GM18517 (cell line): ENCODE results near the gene EPB41L4A.
"Not testable (repeated sequence)": the region's sequence is repeated elsewhere in the genome, so short reads cannot be mapped to it uniquely, and the experiment has no call there.

Experiments
- ATAC-seq: cut with Tn5 transposase; IDR thresholded peaks from one replicate; pipeline ENCODE4 v1.9.1; 2021; ENCODE audit warnings: mild to moderate bottlenecking, moderate library complexity; ENCODE audit not compliant: unreplicated experiment

The EPB41L4A gene

DNA sequence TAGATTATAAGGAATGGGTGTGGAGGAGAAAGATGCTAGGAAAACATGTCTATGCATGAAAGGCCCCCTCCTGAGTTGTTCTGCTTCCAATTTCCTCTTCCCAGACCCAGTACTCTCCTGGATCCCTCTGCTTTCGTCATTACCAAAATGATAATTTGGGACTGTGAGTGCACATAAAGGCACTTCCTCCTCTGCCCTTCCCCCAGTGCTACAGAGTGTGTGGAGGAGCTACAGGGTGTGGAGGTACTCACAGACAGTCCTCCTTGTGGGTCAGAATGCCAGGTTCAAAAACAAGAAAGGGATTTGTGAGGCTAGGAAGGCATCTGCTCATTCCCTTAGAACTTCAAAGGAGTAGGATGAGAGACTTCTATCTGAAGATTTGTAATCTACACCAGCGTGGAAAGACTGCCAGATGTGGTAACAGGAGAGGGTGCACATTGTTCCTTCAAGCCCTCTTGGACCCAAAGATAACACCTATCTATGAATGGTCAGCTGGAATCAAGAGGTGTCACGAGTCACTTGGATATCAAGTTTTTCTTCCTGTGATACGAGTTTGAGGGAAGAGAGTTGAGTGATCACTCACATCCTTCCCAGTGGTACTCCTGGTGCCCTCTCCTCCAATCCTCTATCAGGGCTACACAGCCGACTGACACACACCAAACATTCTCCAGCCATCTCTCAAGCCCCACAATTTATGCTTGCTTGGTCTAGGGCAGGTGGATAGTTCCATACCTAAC, 201.1 kb downstream of the EPB41L4A start:
- no peak for ATAC-seq

- no peak for ATAC-seq
These were observed 202.9 kb downstream of the EPB41L4A start for GRCh38 chr5:112216140-112216539.

- ATAC-seq = no peak
These were observed 208.6 kb downstream of the EPB41L4A start for GRCh38 chr5:112210430-112211005.

DNA sequence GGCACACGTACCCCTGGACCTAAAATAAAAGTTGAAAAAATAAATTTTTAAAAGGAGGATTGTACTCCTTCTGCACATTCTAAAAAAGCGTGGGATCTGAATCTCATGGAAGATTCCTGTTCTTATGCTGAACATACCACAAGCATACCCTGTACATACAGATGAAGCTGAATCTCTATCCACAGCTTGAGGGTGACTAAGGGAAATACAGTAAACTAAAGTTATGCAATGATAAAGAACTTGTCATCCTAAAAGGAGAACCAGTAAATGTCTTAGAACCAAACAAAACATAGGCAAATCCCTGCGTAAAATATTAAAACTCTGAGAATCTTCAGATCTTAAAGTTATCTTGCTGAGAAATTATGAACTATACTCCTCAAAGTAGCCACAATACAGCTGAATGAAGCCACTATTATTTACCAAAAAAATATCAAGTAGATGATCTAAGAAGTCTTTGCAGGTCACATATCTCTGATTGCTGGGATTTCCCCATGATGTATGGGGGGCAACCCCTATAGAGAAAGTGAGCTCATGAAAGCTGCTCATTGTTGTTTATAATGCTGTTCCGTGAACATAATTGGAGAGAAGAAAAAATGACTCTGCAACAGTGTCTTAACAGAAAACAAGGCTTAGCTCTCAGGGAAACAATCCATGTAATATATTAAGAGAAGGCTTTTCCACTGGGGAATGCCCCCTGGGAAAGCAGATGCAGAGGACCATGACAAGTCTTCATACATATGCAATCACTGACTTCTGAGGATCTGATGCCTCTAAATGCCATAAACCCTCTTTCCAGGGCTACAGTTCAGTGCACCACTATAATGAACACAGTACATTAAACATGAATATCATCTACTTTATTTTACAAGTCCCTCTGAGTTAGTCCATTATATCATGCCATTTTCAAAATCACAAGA, 210.1 kb downstream of the EPB41L4A start:
- ATAC-seq = no peak

- ATAC-seq = not testable (repeated sequence)
These were observed 210.9 kb downstream of the EPB41L4A start for GRCh38 chr5:112208195-112208594.

DNA sequence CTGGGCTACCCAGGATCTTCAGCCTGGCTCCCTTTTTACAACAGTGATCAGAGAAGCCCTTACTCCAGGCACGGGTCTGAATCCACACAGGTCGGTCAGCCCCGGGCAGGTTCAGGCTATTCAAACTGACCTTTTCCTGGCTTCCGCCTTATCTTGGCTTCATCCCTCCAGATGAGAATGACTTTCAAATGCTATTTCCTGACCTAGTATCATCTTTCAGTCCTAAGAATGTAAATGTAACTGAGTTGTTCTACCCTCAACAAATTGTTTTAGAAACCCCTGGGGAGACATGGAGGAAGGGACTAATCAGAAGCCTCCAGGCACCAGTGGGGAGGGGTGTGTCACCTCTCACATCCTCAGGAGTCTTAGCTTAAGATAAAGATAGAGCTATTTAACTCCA, 213.2 kb downstream of the EPB41L4A start:
- ATAC-seq = no peak

DNA sequence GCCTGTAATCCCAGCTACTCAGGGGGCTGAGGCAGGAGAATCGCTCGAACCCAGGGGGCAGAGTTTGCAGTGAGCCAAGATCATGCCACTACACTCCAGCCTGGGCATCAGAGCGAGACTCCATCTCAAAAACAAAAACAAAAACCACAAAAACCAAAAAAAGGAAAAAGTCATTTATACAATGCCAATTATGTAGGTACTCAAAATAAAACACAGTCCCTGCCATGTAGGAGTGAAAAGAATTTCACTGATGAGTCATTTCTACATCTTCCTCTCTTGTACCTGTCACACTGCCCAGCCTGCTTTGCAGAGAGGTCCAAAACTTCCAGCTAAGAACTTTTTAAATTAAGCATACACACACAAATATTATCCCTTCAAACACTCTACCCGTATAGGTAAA, 215.8 kb downstream of the EPB41L4A start:
- no peak for ATAC-seq

GRCh38 chr5:112202694-112203093, 216.4 kb downstream of the EPB41L4A start:
- no peak for ATAC-seq

- no peak for ATAC-seq
These were observed 217.9 kb downstream of the EPB41L4A start for GRCh38 chr5:112201141-112201540.

DNA sequence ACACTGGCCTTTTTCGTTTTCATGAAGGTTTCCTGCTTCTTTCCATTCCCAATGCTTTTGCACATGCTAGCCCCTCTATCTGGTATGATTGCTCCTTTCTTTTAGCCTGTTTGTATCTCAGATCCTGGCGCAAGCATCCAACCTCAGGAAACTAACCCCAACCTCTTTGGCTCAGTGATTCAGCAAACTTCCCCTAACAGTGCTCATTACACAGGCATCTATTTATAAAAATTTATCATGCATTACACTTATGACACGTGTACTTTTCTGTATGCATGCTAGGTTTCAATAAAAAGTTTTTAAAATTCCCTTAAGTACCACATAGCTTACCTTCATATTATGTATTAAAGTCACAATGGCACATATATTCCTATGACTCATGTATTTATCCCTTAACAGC, 218.9 kb downstream of the EPB41L4A start:
- no peak for ATAC-seq

DNA sequence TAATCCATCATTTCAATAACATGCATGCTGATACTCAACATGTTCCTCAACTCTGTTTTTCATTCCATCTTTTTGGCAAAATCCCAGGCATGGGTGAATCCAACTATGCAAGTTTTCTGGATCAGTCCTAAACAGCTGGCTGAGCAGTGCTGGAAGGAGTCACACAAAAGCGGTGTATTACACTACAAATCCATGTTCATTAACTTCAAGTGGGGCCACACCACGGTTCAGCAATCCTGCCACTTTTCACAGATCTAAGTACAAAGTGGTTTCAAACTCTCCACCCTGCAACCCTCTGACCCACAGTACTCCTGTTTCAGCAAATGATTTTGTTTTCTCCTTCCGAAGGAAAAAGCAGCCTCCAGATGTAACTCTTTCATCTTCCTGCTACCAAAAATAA, 222.5 kb downstream of the EPB41L4A start:
- ATAC-seq = no peak

DNA sequence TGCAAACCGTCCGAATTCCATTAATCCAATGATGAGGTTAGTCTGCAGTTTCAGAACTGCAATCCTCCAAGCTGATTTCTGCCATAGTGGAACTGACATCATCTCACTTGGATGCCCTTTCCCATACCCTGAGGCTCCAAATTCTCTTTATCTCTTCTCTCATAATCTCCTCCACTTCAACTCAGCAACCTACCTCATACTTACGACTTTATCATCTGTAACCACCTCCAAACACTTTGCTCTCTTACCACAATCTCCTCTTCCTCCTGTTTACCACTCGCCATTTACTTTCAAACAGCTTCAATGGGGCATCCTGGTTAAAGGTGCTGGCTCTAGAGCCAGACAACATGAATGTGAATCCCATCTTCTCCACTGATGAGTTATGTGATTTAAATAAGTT, 223.2 kb downstream of the EPB41L4A start:
- ATAC-seq = no peak

GRCh38 chr5:112192866-112193265, 226.2 kb downstream of the EPB41L4A start:
- ATAC-seq = no peak

- ATAC-seq = no peak
These were observed 227.0 kb downstream of the EPB41L4A start for GRCh38 chr5:112192072-112192471.

DNA sequence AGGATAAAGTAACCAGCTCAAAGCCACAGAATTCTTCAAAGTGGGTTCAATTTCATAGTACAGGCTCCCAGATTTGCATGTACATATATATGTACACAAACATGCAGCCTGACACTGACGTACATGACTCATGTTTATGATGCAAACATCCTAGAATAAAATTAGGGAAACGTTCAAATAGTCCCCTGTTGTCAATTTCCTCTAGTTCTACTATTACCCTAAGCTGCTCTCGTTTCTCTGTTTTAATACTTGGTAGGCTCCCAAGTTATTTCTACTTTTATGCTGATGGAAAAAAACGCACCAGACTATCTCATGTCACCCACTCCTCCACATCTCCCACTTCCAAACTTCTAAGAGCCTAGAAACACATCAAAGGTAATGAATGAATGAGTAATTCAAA, 229.7 kb downstream of the EPB41L4A start:
- ATAC-seq = no peak

GRCh38 chr5:112186401-112186990, 232.6 kb downstream of the EPB41L4A start:
- ATAC-seq = no peak

GRCh38 chr5:112183874-112184273, 235.2 kb downstream of the EPB41L4A start:
- no peak for ATAC-seq

GRCh38 chr5:112183103-112183711, 235.9 kb downstream of the EPB41L4A start:
- no peak for ATAC-seq

GRCh38 chr5:112179290-112179689, 239.8 kb downstream of the EPB41L4A start:
- no peak for ATAC-seq

- peak; percentile 89 for ATAC-seq
These were observed 244.0 kb downstream of the EPB41L4A start for GRCh38 chr5:112174959-112175594.
